SK-N-SH treated with all-trans-retinoic acid at 6 μM for 48 hours (cell line): ENCODE results near the gene DNAH2.

Experiments used
- ATAC-seq: fragments of 200-7000 bp; cut with Tn5 transposase; 3 replicates; pipeline ENCODE4 v1.9.1; 2020; ENCODE audit warnings: mild to moderate bottlenecking, moderate library complexity
- ARNTL ChIP-seq: fragments of 450-650 bp; formaldehyde crosslinking; IDR thresholded peaks from 2 replicates; pipeline ENCODE4 v1.5.0; 2020; ENCODE audit warnings: low read depth, mild to moderate bottlenecking, moderate library complexity, borderline replicate concordance
- CREB5 ChIP-seq: fragments of 250-450 bp; sonication (Bioruptor Pico); IDR thresholded peaks from 2 replicates; pipeline ENCODE4 v1.5.1; 2020; ENCODE audit warnings: low read depth, mild to moderate bottlenecking, moderate library complexity
- CSDC2 ChIP-seq: fragments of 250-450 bp; sonication (Bioruptor Pico); IDR thresholded peaks from 2 replicates; pipeline ENCODE4 v1.5.0; 2020; ENCODE audit warnings: mild to moderate bottlenecking, moderate library complexity
- CSRNP3 ChIP-seq: fragments of 250-450 bp; sonication (Bioruptor Pico); IDR thresholded peaks from 2 replicates; pipeline ENCODE4 v1.5.1; 2021; ENCODE audit warnings: mild to moderate bottlenecking, moderate library complexity
- ESRRG ChIP-seq: fragments of 250-450 bp; sonication (Bioruptor Pico); IDR thresholded peaks from 2 replicates; pipeline ENCODE4 v1.6.1; 2021; ENCODE audit warnings: mild to moderate bottlenecking
- GLIS3 ChIP-seq: fragments of 250-450 bp; sonication (Bioruptor Pico); IDR thresholded peaks from 2 replicates; pipeline ENCODE4 v1.5.0; 2020; ENCODE audit warnings: mild to moderate bottlenecking, moderate library complexity
- ISL1 ChIP-seq: fragments of 250-450 bp; sonication (Bioruptor Pico); IDR thresholded peaks from 2 replicates; pipeline ENCODE4 v2.1.2; 2022; ENCODE audit warnings: mild to moderate bottlenecking, moderate library complexity
- OSR1 ChIP-seq: fragments of 250-450 bp; sonication (Bioruptor Pico); IDR thresholded peaks from 2 replicates; pipeline ENCODE4 v1.8.0; 2022; ENCODE audit warnings: moderate library complexity, mild to moderate bottlenecking, inconsistent platforms
- PATZ1 ChIP-seq: fragments of 250-450 bp; sonication (Bioruptor Pico); IDR thresholded peaks from 2 replicates; pipeline ENCODE4 v1.8.0; 2020; ENCODE audit warnings: mild to moderate bottlenecking, moderate library complexity, borderline replicate concordance
- PPARA ChIP-seq: fragments of 250-450 bp; sonication (Bioruptor Pico); IDR thresholded peaks from 2 replicates; pipeline ENCODE4 v1.5.0; 2020; ENCODE audit warnings: mild to moderate bottlenecking, borderline replicate concordance
- SNAI2 ChIP-seq: fragments of 250-450 bp; sonication (Bioruptor Pico); IDR thresholded peaks from 2 replicates; pipeline ENCODE4 v1.5.0; 2020; ENCODE audit warnings: mild to moderate bottlenecking, moderate library complexity
- TSHZ2 ChIP-seq: fragments of 250-450 bp; sonication (Bioruptor Pico); IDR thresholded peaks from 2 replicates; pipeline ENCODE4 v1.5.0; 2020; ENCODE audit warnings: mild to moderate bottlenecking, moderate library complexity
- ZC3H10 ChIP-seq: fragments of 250-450 bp; sonication (Bioruptor Pico); IDR thresholded peaks from 2 replicates; pipeline ENCODE4 v1.5.1; 2021; ENCODE audit warnings: mild to moderate bottlenecking, moderate library complexity
- ZFP3 ChIP-seq: fragments of 250-450 bp; sonication (Bioruptor Pico); IDR thresholded peaks from 2 replicates; pipeline ENCODE4 v1.5.0; 2020; ENCODE audit warnings: mild to moderate bottlenecking, moderate library complexity
- ZFP30 ChIP-seq: fragments of 450-650 bp; formaldehyde crosslinking; IDR thresholded peaks from 2 replicates; pipeline ENCODE4 v1.5.0; 2022; ENCODE audit warnings: mild to moderate bottlenecking, moderate library complexity
- ZNF565 ChIP-seq: fragments of 450-650 bp; formaldehyde crosslinking; conservative IDR thresholded peaks from 2 replicates; pipeline ENCODE4 v1.5.0; 2020; ENCODE audit warnings: low read depth, mild to moderate bottlenecking, moderate library complexity
- ZNF70 ChIP-seq: fragments of 450-650 bp; formaldehyde crosslinking; IDR thresholded peaks from 2 replicates; pipeline ENCODE4 v1.5.0; 2020; ENCODE audit warnings: mild to moderate bottlenecking, moderate library complexity

DNAH2 gene

GRCh38 chr17:7729816-7730215 lies 12.3 kb downstream of the DNAH2 start:
- no peak for ATAC-seq
- TF ChIP-seq CREB5 (CRISPR knock-in tag) (no peak), TSHZ2 (CRISPR knock-in tag) (no peak), GLIS3 (CRISPR knock-in tag) (no peak), ZFP3 (CRISPR knock-in tag) (no peak), PATZ1 (CRISPR knock-in tag) (no peak), ZNF70 (CRISPR knock-in tag) (no peak), PPARA (no peak), ZNF565 (CRISPR knock-in tag) (no peak), ESRRG (CRISPR knock-in tag) (no peak), ZC3H10 (CRISPR knock-in tag) (no peak), ARNTL (CRISPR knock-in tag) (no peak), OSR1 (CRISPR knock-in tag) (no peak)

- TF ChIP-seq ZC3H10 (CRISPR knock-in tag) (no peak), ZNF565 (CRISPR knock-in tag) (no peak), ZFP30 (CRISPR knock-in tag) (no peak), ARNTL (CRISPR knock-in tag) (no peak), CSDC2 (CRISPR knock-in tag) (no peak), ISL1 (CRISPR knock-in tag) (no peak), PATZ1 (CRISPR knock-in tag) (no peak), ZFP3 (CRISPR knock-in tag) (no peak), CSRNP3 (CRISPR knock-in tag) (no peak), SNAI2 (no peak), ESRRG (CRISPR knock-in tag) (no peak), GLIS3 (CRISPR knock-in tag) (no peak), ZNF70 (CRISPR knock-in tag) (no peak)
- no peak for ATAC-seq
Observed at GRCh38 chr17:7732981-7733539, 15.5 kb downstream of the DNAH2 start.

GRCh38 chr17:7737601-7738000 lies 20.1 kb downstream of the DNAH2 start:
- TF ChIP-seq ZC3H10 (CRISPR knock-in tag) (no peak), TSHZ2 (CRISPR knock-in tag) (no peak)

More at GRCh38 chr17:7737601-7738000, 20.1 kb downstream of the DNAH2 start:
- no peak for ATAC-seq
